GM23338 (cell line): Measurements from ENCODE around the gene OTUD6A. TPM values are rescaled to one million over a fixed set of nuclear protein-coding genes. Genes with fewer than 3 reads are reported as not detected.

Source experiments
- ATAC-seq: fragments of 200-7000 bp; cut with Tn5 transposase; 3 replicates; pipeline ENCODE4 v1.9.1; 2020
- DNase-seq: peaks from one replicate; pipeline ENCODE4 v3.0.0-alpha.2; 2015; ENCODE audit warnings: low spot score
- H2AFZ ChIP-seq: fragments of 200-600 bp; sonication (generic); 2 replicates; pipeline ENCODE4 v1.8.0; 2016; ENCODE audit warnings: antibody characterized with exemption, mild to moderate bottlenecking, moderate library complexity
- H3F3A ChIP-seq: fragments of 200-600 bp; sonication (generic); replicated peaks from 2 replicates; pipeline ENCODE4 v1.8.0; 2017; ENCODE audit warnings: antibody characterized with exemption, mixed run types, low read depth
- H3K27ac ChIP-seq: fragments of 200-600 bp; sonication (generic); 2 replicates; pipeline ENCODE4 v1.6.1; 2016; ENCODE audit warnings: low read depth
- H3K27me3 ChIP-seq: fragments of 200-600 bp; sonication (generic); 2 replicates; pipeline ENCODE4 v1.8.0; 2016; ENCODE audit warnings: mild to moderate bottlenecking, mixed run types, moderate library complexity; ENCODE audit not compliant: insufficient read depth
- H3K36me3 ChIP-seq: fragments of 200-600 bp; sonication (generic); 2 replicates; pipeline ENCODE4 v1.8.0; 2016; ENCODE audit warnings: mild to moderate bottlenecking; ENCODE audit not compliant: insufficient read depth
- H3K4me1 ChIP-seq: fragments of 200-600 bp; sonication (generic); 2 replicates; pipeline ENCODE4 v1.8.0; 2016; ENCODE audit warnings: mild to moderate bottlenecking, moderate library complexity; ENCODE audit not compliant: insufficient read depth
- H3K4me2 ChIP-seq: fragments of 200-600 bp; sonication (generic); 2 replicates; pipeline ENCODE4 v1.7.1; 2017; ENCODE audit warnings: mixed run types
- H3K4me3 ChIP-seq: fragments of 200-600 bp; sonication (generic); 2 replicates; pipeline ENCODE4 v1.6.1; 2016; ENCODE audit warnings: mixed run types
- H3K79me2 ChIP-seq: fragments of 200-600 bp; sonication (generic); replicated peaks from 2 replicates; pipeline ENCODE4 v1.8.0; 2017; ENCODE audit warnings: mild to moderate bottlenecking; ENCODE audit not compliant: insufficient read depth
- H3K9me2 ChIP-seq: fragments of 200-600 bp; sonication (generic); 2 replicates; pipeline ENCODE4 v1.8.0; 2017; ENCODE audit not compliant: insufficient read depth
- H4K20me1 ChIP-seq: fragments of 200-600 bp; sonication (generic); replicated peaks from 2 replicates; pipeline ENCODE4 v1.8.0; 2017; ENCODE audit warnings: mild to moderate bottlenecking; ENCODE audit not compliant: insufficient read depth
- H3K27ac Mint-ChIP-seq: 2 replicates; pipeline ENCODE4 v1.8.0; 2020; ENCODE audit warnings: inconsistent platforms, mild to moderate bottlenecking, moderate library complexity, mixed read lengths
- H3K27me3 Mint-ChIP-seq: 3 replicates; pipeline ENCODE4 v1.8.0; 2022; ENCODE audit warnings: low read depth, mild to moderate bottlenecking, moderate library complexity, mixed read lengths, inconsistent platforms; ENCODE audit not compliant: insufficient read depth, poor library complexity
- H3K36me3 Mint-ChIP-seq: 3 replicates; pipeline ENCODE4 v1.8.0; 2021; ENCODE audit warnings: low read depth, mild to moderate bottlenecking, inconsistent platforms, moderate library complexity, mixed read lengths
- H3K4me1 Mint-ChIP-seq: 3 replicates; pipeline ENCODE4 v1.8.0; 2020; ENCODE audit warnings: mild to moderate bottlenecking, inconsistent platforms, mixed read lengths
- H3K4me3 Mint-ChIP-seq: 3 replicates; pipeline ENCODE4 v1.8.0; 2021; ENCODE audit warnings: moderate library complexity, mild to moderate bottlenecking, inconsistent platforms, mixed read lengths
- H3K9me3 Mint-ChIP-seq: 3 replicates; pipeline ENCODE4 v1.8.0; 2020; ENCODE audit warnings: moderate library complexity, mild to moderate bottlenecking, inconsistent platforms, mixed read lengths
- CREB1 ChIP-seq: fragments of 250-450 bp; sonication (Bioruptor Pico); IDR thresholded peaks from 2 replicates; pipeline ENCODE4 v1.5.0; 2020; ENCODE audit warnings: low read depth, mild to moderate bottlenecking, moderate library complexity
- CTCF ChIP-seq, 2 experiments: fragments of 200-600 bp in 1 of 2; sonication (generic) in 1 of 2; conservative IDR thresholded peaks; 2 replicates each; pipeline versions ENCODE4 v1.5.1 to v1.6.1; 2016 to 2017; ENCODE audit warnings: antibody characterized with exemption in 2 of 2, low read depth in 2 of 2, mild to moderate bottlenecking in 2 of 2, moderate library complexity in 1 of 2
- ETS1 ChIP-seq: IDR thresholded peaks from 2 replicates; pipeline ENCODE4 v1.6.1; 2016; ENCODE audit warnings: antibody characterized with exemption
- EZH2 ChIP-seq: fragments of 200-600 bp; sonication (generic); IDR thresholded peaks from one replicate; pipeline ENCODE4 v1.8.0; 2017; ENCODE audit warnings: antibody characterized with exemption, mild to moderate bottlenecking, low read depth; ENCODE audit not compliant: unreplicated experiment
- EZH2phosphoT487 ChIP-seq: fragments of 200-600 bp; sonication (generic); IDR thresholded peaks from one replicate; pipeline ENCODE4 v1.8.1; 2018; ENCODE audit warnings: antibody characterized with exemption; ENCODE audit not compliant: unreplicated experiment
- JUNB ChIP-seq: IDR thresholded peaks from one replicate; pipeline ENCODE4 v1.6.1; 2016; ENCODE audit warnings: antibody characterized with exemption; ENCODE audit not compliant: unreplicated experiment
- NANOG ChIP-seq: IDR thresholded peaks from 2 replicates; pipeline ENCODE4 v1.6.1; 2016; ENCODE audit warnings: antibody characterized with exemption, borderline replicate concordance
- POLR2AphosphoS5 ChIP-seq: IDR thresholded peaks from 2 replicates; pipeline ENCODE4 v1.6.1; 2016; ENCODE audit warnings: antibody characterized with exemption, low read depth
- REST ChIP-seq: IDR thresholded peaks from one replicate; pipeline ENCODE4 v1.6.1; 2018; ENCODE audit warnings: antibody characterized with exemption; ENCODE audit not compliant: unreplicated experiment
- STAT1 ChIP-seq: IDR thresholded peaks from one replicate; pipeline ENCODE4 v1.6.1; 2016; ENCODE audit warnings: antibody characterized with exemption; ENCODE audit not compliant: unreplicated experiment
- ZNF114 ChIP-seq: fragments of 250-450 bp; sonication (Bioruptor Pico); IDR thresholded peaks from 2 replicates; pipeline ENCODE4 v1.5.0; 2020; ENCODE audit warnings: mild to moderate bottlenecking, moderate library complexity
- ZNF331 ChIP-seq: fragments of 250-450 bp; sonication (Bioruptor Pico); IDR thresholded peaks from 2 replicates; pipeline ENCODE4 v1.5.0; 2020; ENCODE audit warnings: low read depth, mild to moderate bottlenecking, moderate library complexity
- ZNF462 ChIP-seq: fragments of 250-450 bp; sonication (Bioruptor Pico); IDR thresholded peaks from 2 replicates; pipeline ENCODE4 v1.5.0; 2020; ENCODE audit warnings: mild to moderate bottlenecking, moderate library complexity
- polyA plus RNA-seq: library from polyadenylated mRNA; unstranded; fragments of >200 nt; fragmentation: Nextera tagmentation; extraction: Ambion mirVana; gene quantifications from 2 replicates; pipeline ENCODE4 v1.2.1, GENCODE V29; 2016
- total RNA-seq: library from RNA; depleted of rRNA; stranded (reverse); fragments of >200 nt; shearing (Covaris generic); gene quantifications from 2 replicates; pipeline ENCODE4 v1.2.3, GENCODE V29; 2014

The OTUD6A gene
- total and polyA plus RNA-seq, 2 experiments from 2014 or later: 0.17 TPM; not detected in 1

- no peak for TF ChIP-seq STAT1
- no peak for TF ChIP-seq EZH2phosphoT487
- TF ChIP-seq CREB1 (CRISPR knock-in tag): no peak
- no peak for TF ChIP-seq NANOG
- TF ChIP-seq ZNF462 (CRISPR knock-in tag): no peak
- TF ChIP-seq EZH2: no peak
- no peak for TF ChIP-seq ETS1
- no peak for TF ChIP-seq REST
- no peak for TF ChIP-seq POLR2AphosphoS5
- no peak for TF ChIP-seq CTCF (conservative IDR thresholded peaks at IDR 0.05; ENCODE audit: low read depth in 2 of 2)
- TF ChIP-seq ZNF114: no peak
- no peak for TF ChIP-seq ZNF331
- TF ChIP-seq JUNB: no peak
- no peaks in the 10 kb centered on the region for H3K27me3 ChIP-seq
- H3K36me3 Mint-ChIP-seq: no peaks in the 10 kb centered on the region
- H3K36me3 ChIP-seq: no peaks in the 10 kb centered on the region
- H3K9me3 Mint-ChIP-seq: no peaks in the 10 kb centered on the region
- no peak overlapping the region for H3K4me3 ChIP-seq
- peaks cover 4% of the 10 kb centered on the region for H3K4me1 Mint-ChIP-seq
- H3K4me2 ChIP-seq: no peak overlapping the region
- H3K79me2 ChIP-seq: no peaks in the 10 kb centered on the region
- peaks cover 4% of the 10 kb centered on the region for H3K27me3 Mint-ChIP-seq
- DNase-seq (no peak), ATAC-seq (no peak)
- no peaks in the 10 kb centered on the region for H3K4me1 ChIP-seq
- H3F3A ChIP-seq: no peaks in the 10 kb centered on the region
- no peak overlapping the region for H2AFZ ChIP-seq
- no peaks in the 10 kb centered on the region for H3K9me2 ChIP-seq
- no peak overlapping the region for H3K27ac ChIP-seq
- no peak overlapping the region for H3K4me3 Mint-ChIP-seq
- H3K27ac Mint-ChIP-seq: no peak overlapping the region
- H4K20me1 ChIP-seq: no peaks in the 10 kb centered on the region
These were observed 23.3 kb upstream of the OTUD6A start for GRCh38 chrX:70038951-70039350.
